ENCODE measurements around the gene RAN.
A peak's percentile ranks its signal among the peaks of the same experiment; 100 is the strongest.
"Not testable (repeated sequence)": the region's sequence is repeated elsewhere in the genome, so short reads cannot be mapped to it uniquely, and the experiment has no call there.

Gene RAN

GRCh38 chr12:130849561-130850417 is 22.1 kb upstream of the RAN start:
- no peak for DNase-seq (ENCODE audit: low spot score)

- no peak for DNase-seq (ENCODE audit: low spot score)
Observed at GRCh38 chr12:130850418-130851021, 21.3 kb upstream of the RAN start.

- no peak for DNase-seq (ENCODE audit: low spot score)
Observed at GRCh38 chr12:130856088-130856487, 15.8 kb upstream of the RAN start.

GRCh38 chr12:130858084-130858483 is 13.8 kb upstream of the RAN start:
- no peak for DNase-seq (ENCODE audit: low spot score)

GRCh38 chr12:130859161-130859560 is 12.7 kb upstream of the RAN start:
- no peak for DNase-seq (ENCODE audit: low spot score)

GRCh38 chr12:130860311-130860710 is 11.6 kb upstream of the RAN start:
- no peak for DNase-seq (ENCODE audit: low spot score)

- no peak for DNase-seq (ENCODE audit: low spot score)
Observed at GRCh38 chr12:130862161-130862560, 9.7 kb upstream of the RAN start.

GRCh38 chr12:130862771-130863170 is 9.1 kb upstream of the RAN start:
- DNase-seq (ENCODE audit: low spot score), result not testable (repeated sequence)

GRCh38 chr12:130863298-130863697 is 8.6 kb upstream of the RAN start:
- DNase-seq (ENCODE audit: low spot score), result no peak

- DNase-seq (ENCODE audit: low spot score), result no peak
Observed at GRCh38 chr12:130868412-130868811, 3.5 kb upstream of the RAN start.

GRCh38 chr12:130870442-130871285 is 1.2 kb upstream of the RAN start:
- DNase-seq (ENCODE audit: low spot score), result peak; percentile 77

GRCh38 chr12:130872179-130873096 is 572 bp downstream of the RAN start:
- DNase-seq (ENCODE audit: low spot score), result peak; percentile 39

GRCh38 chr12:130873106-130873795 is 1.4 kb downstream of the RAN start:
- DNase-seq (ENCODE audit: low spot score), result peak; percentile 23

GRCh38 chr12:130873825-130874224 is 2.0 kb downstream of the RAN start:
- no peak for DNase-seq (ENCODE audit: low spot score)

- no peak for DNase-seq (ENCODE audit: low spot score)
Observed at GRCh38 chr12:130874696-130875095, 2.8 kb downstream of the RAN start.

GRCh38 chr12:130875193-130875592 is 3.3 kb downstream of the RAN start:
- no peak for DNase-seq (ENCODE audit: low spot score)

- not testable (repeated sequence) for DNase-seq (ENCODE audit: low spot score)
Observed at GRCh38 chr12:130875708-130876107, 3.8 kb downstream of the RAN start.

GRCh38 chr12:130876297-130876696 is 4.4 kb downstream of the RAN start:
- DNase-seq (ENCODE audit: low spot score), result no peak

- no peak for DNase-seq (ENCODE audit: low spot score)
Observed at GRCh38 chr12:130876758-130877157, 4.9 kb downstream of the RAN start.

- DNase-seq (ENCODE audit: low spot score), result no peak
Observed at GRCh38 chr12:130877333-130877732, 5.5 kb downstream of the RAN start.
